Natural killer cell (primary cell): ENCODE data around the gene ARHGAP6. TPM values are rescaled to one million over a fixed set of nuclear protein-coding genes. Genes with fewer than 3 reads are reported as not detected.

Experiments
- ATAC-seq, 3 donors: fragments of 150-1000 bp in 2 of 3; fragments of 200-7000 bp in 1 of 3; cut with Tn5 transposase; 1 replicate in 1 of 3; 2 replicates in 2 of 3; pipeline ENCODE4 v1.10.0; 2021; ENCODE audit warnings: mild to moderate bottlenecking in 2 of 3, moderate library complexity in 2 of 3
- DNase-seq, 2 donors: peaks; one replicate each; pipeline versions ENCODE4 v3.0.0 to v3.0.0-alpha.2; 2013 to 2021; ENCODE audit warnings: mixed read lengths in 1 of 2
- H3K27ac ChIP-seq: one replicate; pipeline ENCODE4 v1.5.1; 2013; ENCODE audit warnings: mild to moderate bottlenecking, low read length
- H3K27me3 ChIP-seq: one replicate; pipeline ENCODE4 v1.6.1; 2013; ENCODE audit warnings: low read length; ENCODE audit not compliant: control insufficient read depth, insufficient read depth
- H3K36me3 ChIP-seq: one replicate; pipeline ENCODE4 v1.6.1; 2013; ENCODE audit warnings: low read length; ENCODE audit not compliant: control insufficient read depth, insufficient read depth
- H3K4me1 ChIP-seq: one replicate; pipeline ENCODE4 v1.6.1; 2013; ENCODE audit warnings: low read length; ENCODE audit not compliant: control insufficient read depth, insufficient read depth
- H3K4me3 ChIP-seq: one replicate; pipeline ENCODE4 v1.5.1; 2013; ENCODE audit warnings: low read length
- H3K9me3 ChIP-seq: one replicate; pipeline ENCODE4 v1.6.1; 2013; ENCODE audit warnings: low read length; ENCODE audit not compliant: control insufficient read depth, insufficient read depth
- H3K27ac Mint-ChIP-seq, 2 donors: one replicate each; pipeline ENCODE4 v1.8.0; 2022; ENCODE audit warnings: mild to moderate bottlenecking in 2 of 2, mixed read lengths in 2 of 2, moderate library complexity in 1 of 2
- H3K27me3 Mint-ChIP-seq, 2 donors: one replicate each; pipeline ENCODE4 v1.8.0; 2022; ENCODE audit warnings: low read depth in 2 of 2, mixed read lengths in 2 of 2
- H3K36me3 Mint-ChIP-seq: one replicate; pipeline ENCODE4 v1.8.0; 2022; ENCODE audit warnings: mixed read lengths
- H3K4me1 Mint-ChIP-seq, 2 donors: one replicate each; pipeline ENCODE4 v1.8.0; 2022; ENCODE audit warnings: mixed read lengths in 2 of 2
- H3K4me3 Mint-ChIP-seq: one replicate; pipeline ENCODE4 v1.8.0; 2022; ENCODE audit warnings: mild to moderate bottlenecking, moderate library complexity, mixed read lengths
- H3K9me3 Mint-ChIP-seq, 2 donors: one replicate each; pipeline ENCODE4 v1.8.0; 2022; ENCODE audit warnings: mixed read lengths in 2 of 2
- CTCF ChIP-seq: fragments of 200-600 bp; IDR thresholded peaks from one replicate; pipeline ENCODE4 v1.8.0; 2022; ENCODE audit warnings: antibody characterized with exemption
- WGBS: methylation state at CpG from one replicate; pipeline ENCODE4 v1.1.7; 2013; ENCODE audit warnings: missing lambda C conversion rate; ENCODE audit not compliant: insufficient coverage; 5-methylcytosine and 5-hydroxymethylcytosine counted together
- intact Hi-C: fragments of 100-400 bp; cut with micrococcal nuclease; formaldehyde crosslinking; loops from one replicate; pipeline ENCODE4 v1.14.2; 2022
- total RNA-seq, 4 donors: library from RNA; stranded (reverse); fragments of 120-200 nt in 1 of 4; gene quantifications; one replicate each; pipeline versions ENCODE4 v1.2.3 to v1.2.4, GENCODE V29; 2013 to 2022

ARHGAP6 gene
- total RNA-seq, 3 donors from 2014 or later (not counting 1 experiment from before 2014, with no cell fraction given) = 0.32 to 1.9 (median 1.8) TPM

GRCh38 chrX:11399489-11400094 is 266.1 kb downstream of the ARHGAP6 start:
- WGBS = no CpG with 5 or more reads among the region's 2 CpGs
- no peaks in the 10 kb centered on the region for H3K36me3 ChIP-seq

GRCh38 chrX:11398785-11399184 is 266.9 kb downstream of the ARHGAP6 start:
- no CpG with 5 or more reads among the region's 1 CpG for WGBS
- ATAC-seq = no peak
- Mint-ChIP-seq H3K36me3 (no peaks in the 10 kb centered on the region), H3K9me3 (no peaks in the 10 kb centered on the region), H3K27ac (no peak overlapping the region), H3K4me1 (no peaks in the 10 kb centered on the region), H3K27me3 (peaks cover 0 to under 1% of the 10 kb centered on the region in 2 donors), H3K4me3 (no peak overlapping the region)
- no peak for DNase-seq
- intact Hi-C loops = no loop called here
- H3K27me3 ChIP-seq = no peaks in the 10 kb centered on the region
- H3K27ac ChIP-seq = no peak overlapping the region
- no peaks in the 10 kb centered on the region for H3K4me1 ChIP-seq
- H3K36me3 ChIP-seq = no peaks in the 10 kb centered on the region
- no peak for TF ChIP-seq CTCF
- no peaks in the 10 kb centered on the region for H3K9me3 ChIP-seq
- no peak overlapping the region for H3K4me3 ChIP-seq

More at GRCh38 chrX:11399489-11400094, 266.1 kb downstream of the ARHGAP6 start:
- intact Hi-C loops = no loop called here
- H3K27ac ChIP-seq = no peak overlapping the region
- H3K27me3 Mint-ChIP-seq = peaks cover 0 to 7% of the 10 kb centered on the region in 2 donors
- ATAC-seq (no peak), DNase-seq (no peak)
- no peak for TF ChIP-seq CTCF
- no peaks in the 10 kb centered on the region for H3K4me1 ChIP-seq
- no peaks in the 10 kb centered on the region for H3K36me3 Mint-ChIP-seq
- H3K9me3 ChIP-seq = no peaks in the 10 kb centered on the region
- no peaks in the 10 kb centered on the region for H3K27me3 ChIP-seq
- no peak overlapping the region for H3K4me3 ChIP-seq
- no peaks in the 10 kb centered on the region for H3K9me3 Mint-ChIP-seq
- no peak overlapping the region for H3K27ac Mint-ChIP-seq
- no peak overlapping the region for H3K4me3 Mint-ChIP-seq
- H3K4me1 Mint-ChIP-seq = no peaks in the 10 kb centered on the region

GRCh38 chrX:11398139-11398538 is 267.6 kb downstream of the ARHGAP6 start:
- intact Hi-C loops = no loop called here

More at GRCh38 chrX:11398139-11398538, 267.6 kb downstream of the ARHGAP6 start:
- H3K4me3 ChIP-seq = no peak overlapping the region
- Mint-ChIP-seq H3K27me3 (no peaks in the 10 kb centered on the region), H3K4me3 (no peak overlapping the region), H3K9me3 (no peaks in the 10 kb centered on the region), H3K4me1 (no peaks in the 10 kb centered on the region), H3K36me3 (no peaks in the 10 kb centered on the region), H3K27ac (no peak overlapping the region)
- no peak for TF ChIP-seq CTCF
- no peaks in the 10 kb centered on the region for H3K4me1 ChIP-seq
- no peak overlapping the region for H3K27ac ChIP-seq
- no peaks in the 10 kb centered on the region for H3K9me3 ChIP-seq
- no peaks in the 10 kb centered on the region for H3K27me3 ChIP-seq
- H3K36me3 ChIP-seq = no peaks in the 10 kb centered on the region
- ATAC-seq (no peak), DNase-seq (no peak)
- no CpG with 5 or more reads among the region's 3 CpGs for WGBS
